ENCODE results near the gene RASA3. TPM values are rescaled to one million over a fixed set of nuclear protein-coding genes. Genes with fewer than 3 reads are reported as not detected.

Gene RASA3
- total and polyA plus RNA-seq, 2 of the 8 experiments (the other 6 are each of a cell fraction or from before 2014, with no cell fraction given), result 7.5 to 21.9 TPM

- TF ChIP-seq KDM1A (IDR thresholded peaks at IDR 0.05; ENCODE audit: borderline replicate concordance, low read length), result no peak
- TF ChIP-seq RBBP5 (IDR thresholded peaks at IDR 0.05; ENCODE audit: borderline replicate concordance, low read depth, low read length), result no peak
- no peak for TF ChIP-seq BRCA1 (IDR thresholded peaks at IDR 0.05; ENCODE audit: low read depth, low read length)
- no peak for TF ChIP-seq CHD7 (IDR thresholded peaks at IDR 0.05; ENCODE audit: insufficient replicate concordance, low read length)
- TF ChIP-seq CBX5 (IDR thresholded peaks at IDR 0.05; ENCODE audit: low read depth, low read length), result no peak
- no peak for TF ChIP-seq SAP30 (IDR thresholded peaks at IDR 0.05; ENCODE audit: insufficient read depth, insufficient replicate concordance, low read length)
Measured at GRCh38 chr13:114024603-114025404, 107.6 kb downstream of the RASA3 start (continued).
